WTC11 (cell line): ENCODE results near the gene UBALD1. TPM values are rescaled to one million over a fixed set of nuclear protein-coding genes. Genes with fewer than 3 reads are reported as not detected.

Experiments used
- ATAC-seq: fragments of 200-7000 bp; cut with Tn5 transposase; 2 replicates; pipeline ENCODE4 v1.10.0; 2021; ENCODE audit warnings: mild to moderate bottlenecking, moderate library complexity
- CTCF ChIA-PET: fragments of 300-600 bp; sonication (Branson Sonifier 250); formaldehyde crosslinking; loops from one replicate; lab custom pipeline; 2021; ENCODE audit warnings: antibody characterized with exemption; lab: Charles Lee
- POLR2A ChIA-PET: fragments of 350-600 bp; sonication (Branson Sonifier 250); formaldehyde crosslinking; loops from one replicate; lab custom pipeline; 2021; ENCODE audit warnings: antibody characterized with exemption; lab: Charles Lee
- DNase-seq: peaks from one replicate; pipeline ENCODE4 v3.0.0; 2021; ENCODE audit warnings: low spot score
- H3K27ac Mint-ChIP-seq: 2 replicates; pipeline ENCODE4 v1.8.0; 2021; ENCODE audit warnings: mixed read lengths
- H3K27me3 Mint-ChIP-seq: 2 replicates; pipeline ENCODE4 v1.8.0; 2021; ENCODE audit warnings: low read depth, mild to moderate bottlenecking, moderate library complexity, mixed read lengths
- H3K36me3 Mint-ChIP-seq: 2 replicates; pipeline ENCODE4 v1.8.0; 2021; ENCODE audit warnings: mixed read lengths
- H3K4me1 Mint-ChIP-seq: 2 replicates; pipeline ENCODE4 v1.8.0; 2022; ENCODE audit warnings: mixed read lengths
- H3K4me3 Mint-ChIP-seq: 2 replicates; pipeline ENCODE4 v1.8.0; 2021; ENCODE audit warnings: mild to moderate bottlenecking, moderate library complexity, mixed read lengths
- H3K9me3 Mint-ChIP-seq: 2 replicates; pipeline ENCODE4 v1.8.0; 2021; ENCODE audit warnings: mixed read lengths
- ATF1 ChIP-seq: sonication (generic); formaldehyde crosslinking; IDR thresholded peaks from 2 replicates; pipeline ENCODE4 v1.8.1; 2023; ENCODE audit warnings: mild to moderate bottlenecking, moderate library complexity, missing genetic modification reagents
- CREB1 ChIP-seq: sonication (generic); formaldehyde crosslinking; IDR thresholded peaks from 2 replicates; pipeline ENCODE4 v1.8.0; 2023; ENCODE audit warnings: mild to moderate bottlenecking, missing genetic modification reagents
- FOXK1 ChIP-seq: sonication (generic); formaldehyde crosslinking; IDR thresholded peaks from 2 replicates; pipeline ENCODE4 v1.8.0; 2022; ENCODE audit warnings: mild to moderate bottlenecking, moderate library complexity, missing genetic modification reagents
- GABPB1 ChIP-seq: sonication (generic); formaldehyde crosslinking; IDR thresholded peaks from 2 replicates; pipeline ENCODE4 v1.8.1; 2023; ENCODE audit warnings: mild to moderate bottlenecking, missing genetic modification reagents
- GRHL2 ChIP-seq: fragments of 250-450 bp; sonication (Bioruptor Pico); IDR thresholded peaks from 2 replicates; pipeline ENCODE4 v1.8.0; 2022; ENCODE audit warnings: mild to moderate bottlenecking, moderate library complexity; ENCODE audit not compliant: insufficient replicate concordance, severe bottlenecking
- MXD4 ChIP-seq: fragments of 250-450 bp; sonication (Bioruptor Pico); IDR thresholded peaks from 2 replicates; pipeline ENCODE4 v1.8.0; 2021; ENCODE audit warnings: mild to moderate bottlenecking, moderate library complexity, borderline replicate concordance
- MYBL2 ChIP-seq: sonication (generic); formaldehyde crosslinking; IDR thresholded peaks from 2 replicates; pipeline ENCODE4 v1.8.1; 2023; ENCODE audit warnings: mild to moderate bottlenecking, moderate library complexity, missing genetic modification reagents
- NFE2L1 ChIP-seq: sonication (generic); formaldehyde crosslinking; IDR thresholded peaks from 2 replicates; pipeline ENCODE4 v1.8.1; 2023; ENCODE audit warnings: missing genetic modification reagents
- NR3C1 ChIP-seq: sonication (generic); formaldehyde crosslinking; conservative IDR thresholded peaks from 2 replicates; pipeline ENCODE4 v1.8.1; 2023; ENCODE audit warnings: low read depth, mild to moderate bottlenecking, missing genetic modification reagents
- SMAD3 ChIP-seq: sonication (generic); formaldehyde crosslinking; IDR thresholded peaks from 2 replicates; pipeline ENCODE4 v1.8.0; 2022; ENCODE audit warnings: missing genetic modification reagents, mild to moderate bottlenecking, borderline replicate concordance
- SMAD4 ChIP-seq: sonication (generic); formaldehyde crosslinking; IDR thresholded peaks from 2 replicates; pipeline ENCODE4 v1.8.0; 2022; ENCODE audit warnings: mild to moderate bottlenecking, missing genetic modification reagents
- SP1 ChIP-seq: sonication (generic); formaldehyde crosslinking; conservative IDR thresholded peaks from 2 replicates; pipeline ENCODE4 v1.8.1; 2022; ENCODE audit warnings: missing genetic modification reagents
- TP53 ChIP-seq: sonication (generic); formaldehyde crosslinking; IDR thresholded peaks from 2 replicates; pipeline ENCODE4 v1.8.1; 2023; ENCODE audit warnings: mild to moderate bottlenecking, missing genetic modification reagents
- ZNF232 ChIP-seq: sonication (generic); formaldehyde crosslinking; IDR thresholded peaks from 2 replicates; pipeline ENCODE4 v1.8.0; 2022; ENCODE audit warnings: mild to moderate bottlenecking, missing genetic modification reagents
- ZNF317 ChIP-seq: sonication (generic); formaldehyde crosslinking; IDR thresholded peaks from 2 replicates; pipeline ENCODE4 v1.8.1; 2023; ENCODE audit warnings: low read depth, mild to moderate bottlenecking, moderate library complexity, missing genetic modification reagents, borderline replicate concordance
- total RNA-seq: library from RNA; stranded (reverse); gene quantifications from 3 replicates; pipeline ENCODE4 v1.2.3, GENCODE V29; 2021
- TF ChIP-seq, protein P1 (sequence below): sonication (generic); formaldehyde crosslinking; IDR thresholded peaks from 2 replicates; pipeline ENCODE4 v1.8.1; 2022; ENCODE audit warnings: mild to moderate bottlenecking, missing genetic modification reagents, moderate library complexity, borderline replicate concordance
- TF ChIP-seq, protein P2 (sequence below): sonication (generic); formaldehyde crosslinking; IDR thresholded peaks from 2 replicates; pipeline ENCODE4 v1.8.0; 2023; ENCODE audit warnings: missing genetic modification reagents, mild to moderate bottlenecking, borderline replicate concordance
- TF ChIP-seq, protein P3 (sequence below): sonication (generic); formaldehyde crosslinking; IDR thresholded peaks from 2 replicates; pipeline ENCODE4 v1.8.1; 2023; ENCODE audit warnings: mild to moderate bottlenecking, missing genetic modification reagents, moderate library complexity
- TF ChIP-seq, protein P4 (sequence below): sonication (generic); formaldehyde crosslinking; IDR thresholded peaks from 2 replicates; pipeline ENCODE4 v1.8.0; 2023; ENCODE audit warnings: mild to moderate bottlenecking, missing genetic modification reagents
- TF ChIP-seq, protein P5 (sequence below): sonication (generic); formaldehyde crosslinking; IDR thresholded peaks from 2 replicates; pipeline ENCODE4 v1.8.1; 2023; ENCODE audit warnings: mild to moderate bottlenecking, missing genetic modification reagents, borderline replicate concordance
- TF ChIP-seq, protein P6 (sequence below): sonication (generic); formaldehyde crosslinking; IDR thresholded peaks from 2 replicates; pipeline ENCODE4 v1.8.0; 2023; ENCODE audit warnings: missing genetic modification reagents

Gene UBALD1
- total RNA-seq, 1 experiment from 2014 or later, result 56.8 TPM

DNA sequence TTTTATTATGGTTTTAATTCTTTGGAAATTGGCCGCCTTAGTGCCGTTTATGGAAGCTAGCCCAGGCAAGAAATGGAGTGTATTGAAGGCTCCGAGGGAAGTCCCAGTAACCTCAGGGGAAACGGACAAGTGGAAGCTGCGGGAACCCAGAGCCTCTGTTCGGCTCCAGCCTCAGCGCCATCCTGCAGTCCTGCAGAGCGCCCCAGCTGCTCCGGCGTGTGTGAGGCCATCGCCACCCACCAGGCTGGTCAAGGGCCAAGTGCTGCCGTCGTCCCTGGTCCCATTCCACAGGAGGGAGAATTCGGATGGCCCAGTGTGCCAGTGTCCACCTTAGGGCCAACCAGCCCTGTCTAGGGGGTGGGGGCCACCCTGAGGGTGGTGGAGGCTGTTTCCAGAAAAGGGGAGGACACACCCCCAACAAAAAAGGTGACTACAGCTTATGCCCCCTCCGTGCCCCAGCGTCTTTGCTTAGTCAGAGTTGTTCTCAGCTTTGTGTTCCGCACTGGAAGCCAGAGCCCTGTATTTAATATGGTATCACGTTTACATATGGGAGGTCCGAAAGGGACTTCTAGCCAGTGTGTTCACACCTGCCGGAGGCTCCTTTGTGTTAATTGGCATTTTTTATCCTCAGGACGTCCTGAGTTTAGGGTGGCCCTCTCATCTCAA lies 22.9 kb upstream of the UBALD1 start (continued):
- TF ChIP-seq, protein P1, sequence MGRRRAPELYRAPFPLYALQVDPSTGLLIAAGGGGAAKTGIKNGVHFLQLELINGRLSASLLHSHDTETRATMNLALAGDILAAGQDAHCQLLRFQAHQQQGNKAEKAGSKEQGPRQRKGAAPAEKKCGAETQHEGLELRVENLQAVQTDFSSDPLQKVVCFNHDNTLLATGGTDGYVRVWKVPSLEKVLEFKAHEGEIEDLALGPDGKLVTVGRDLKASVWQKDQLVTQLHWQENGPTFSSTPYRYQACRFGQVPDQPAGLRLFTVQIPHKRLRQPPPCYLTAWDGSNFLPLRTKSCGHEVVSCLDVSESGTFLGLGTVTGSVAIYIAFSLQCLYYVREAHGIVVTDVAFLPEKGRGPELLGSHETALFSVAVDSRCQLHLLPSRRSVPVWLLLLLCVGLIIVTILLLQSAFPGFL (CRISPR knock-in tag), result no peak
- TF ChIP-seq SMAD4 (CRISPR knock-in tag) (no peak), NR3C1 (no peak), ZNF232 (no peak), MXD4 (CRISPR knock-in tag) (no peak), GABPB1 (CRISPR knock-in tag) (no peak), MYBL2 (no peak), TP53 (CRISPR knock-in tag) (no peak)
- TF ChIP-seq, protein P2, sequence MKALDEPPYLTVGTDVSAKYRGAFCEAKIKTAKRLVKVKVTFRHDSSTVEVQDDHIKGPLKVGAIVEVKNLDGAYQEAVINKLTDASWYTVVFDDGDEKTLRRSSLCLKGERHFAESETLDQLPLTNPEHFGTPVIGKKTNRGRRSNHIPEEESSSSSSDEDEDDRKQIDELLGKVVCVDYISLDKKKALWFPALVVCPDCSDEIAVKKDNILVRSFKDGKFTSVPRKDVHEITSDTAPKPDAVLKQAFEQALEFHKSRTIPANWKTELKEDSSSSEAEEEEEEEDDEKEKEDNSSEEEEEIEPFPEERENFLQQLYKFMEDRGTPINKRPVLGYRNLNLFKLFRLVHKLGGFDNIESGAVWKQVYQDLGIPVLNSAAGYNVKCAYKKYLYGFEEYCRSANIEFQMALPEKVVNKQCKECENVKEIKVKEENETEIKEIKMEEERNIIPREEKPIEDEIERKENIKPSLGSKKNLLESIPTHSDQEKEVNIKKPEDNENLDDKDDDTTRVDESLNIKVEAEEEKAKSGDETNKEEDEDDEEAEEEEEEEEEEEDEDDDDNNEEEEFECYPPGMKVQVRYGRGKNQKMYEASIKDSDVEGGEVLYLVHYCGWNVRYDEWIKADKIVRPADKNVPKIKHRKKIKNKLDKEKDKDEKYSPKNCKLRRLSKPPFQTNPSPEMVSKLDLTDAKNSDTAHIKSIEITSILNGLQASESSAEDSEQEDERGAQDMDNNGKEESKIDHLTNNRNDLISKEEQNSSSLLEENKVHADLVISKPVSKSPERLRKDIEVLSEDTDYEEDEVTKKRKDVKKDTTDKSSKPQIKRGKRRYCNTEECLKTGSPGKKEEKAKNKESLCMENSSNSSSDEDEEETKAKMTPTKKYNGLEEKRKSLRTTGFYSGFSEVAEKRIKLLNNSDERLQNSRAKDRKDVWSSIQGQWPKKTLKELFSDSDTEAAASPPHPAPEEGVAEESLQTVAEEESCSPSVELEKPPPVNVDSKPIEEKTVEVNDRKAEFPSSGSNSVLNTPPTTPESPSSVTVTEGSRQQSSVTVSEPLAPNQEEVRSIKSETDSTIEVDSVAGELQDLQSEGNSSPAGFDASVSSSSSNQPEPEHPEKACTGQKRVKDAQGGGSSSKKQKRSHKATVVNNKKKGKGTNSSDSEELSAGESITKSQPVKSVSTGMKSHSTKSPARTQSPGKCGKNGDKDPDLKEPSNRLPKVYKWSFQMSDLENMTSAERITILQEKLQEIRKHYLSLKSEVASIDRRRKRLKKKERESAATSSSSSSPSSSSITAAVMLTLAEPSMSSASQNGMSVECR (CRISPR knock-in tag), result no peak
- TF ChIP-seq, protein P3, sequence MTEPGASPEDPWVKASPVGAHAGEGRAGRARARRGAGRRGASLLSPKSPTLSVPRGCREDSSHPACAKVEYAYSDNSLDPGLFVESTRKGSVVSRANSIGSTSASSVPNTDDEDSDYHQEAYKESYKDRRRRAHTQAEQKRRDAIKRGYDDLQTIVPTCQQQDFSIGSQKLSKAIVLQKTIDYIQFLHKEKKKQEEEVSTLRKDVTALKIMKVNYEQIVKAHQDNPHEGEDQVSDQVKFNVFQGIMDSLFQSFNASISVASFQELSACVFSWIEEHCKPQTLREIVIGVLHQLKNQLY (CRISPR knock-in tag), result no peak

DNA sequence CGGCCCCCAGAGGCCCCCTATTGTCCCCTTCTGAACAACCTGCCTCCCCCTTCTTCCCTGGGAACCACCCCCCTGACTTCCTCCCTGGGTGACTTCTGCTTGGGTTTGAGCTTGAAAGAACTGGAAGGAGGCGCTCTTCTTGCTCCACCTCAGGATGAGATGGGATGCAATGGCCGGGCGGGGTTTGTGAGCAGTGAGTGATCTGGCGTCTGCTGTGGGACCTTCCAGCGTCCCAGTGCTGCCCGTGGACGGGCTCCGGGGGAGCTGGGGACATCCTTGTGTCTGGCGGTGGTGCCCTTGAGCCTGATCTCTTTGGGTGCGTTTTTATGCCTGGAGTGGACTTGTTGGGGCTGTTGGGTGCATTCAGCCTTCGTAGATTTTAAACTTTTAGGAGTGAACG lies 21.5 kb upstream of the UBALD1 start:
- POLR2A ChIA-PET, result no interaction called here
- peak overlapping the region; percentile 84 for H3K27ac Mint-ChIP-seq
- ATAC-seq, result no peak
- TF ChIP-seq SMAD3 (CRISPR knock-in tag) (no peak), SP1 (CRISPR knock-in tag) (no peak), NFE2L1 (CRISPR knock-in tag) (no peak), FOXK1 (CRISPR knock-in tag) (no peak), CREB1 (no peak), ZNF232 (no peak), ZNF317 (CRISPR knock-in tag) (no peak), GRHL2 (CRISPR knock-in tag) (no peak), ATF1 (CRISPR knock-in tag) (no peak)
- TF ChIP-seq, protein P4, sequence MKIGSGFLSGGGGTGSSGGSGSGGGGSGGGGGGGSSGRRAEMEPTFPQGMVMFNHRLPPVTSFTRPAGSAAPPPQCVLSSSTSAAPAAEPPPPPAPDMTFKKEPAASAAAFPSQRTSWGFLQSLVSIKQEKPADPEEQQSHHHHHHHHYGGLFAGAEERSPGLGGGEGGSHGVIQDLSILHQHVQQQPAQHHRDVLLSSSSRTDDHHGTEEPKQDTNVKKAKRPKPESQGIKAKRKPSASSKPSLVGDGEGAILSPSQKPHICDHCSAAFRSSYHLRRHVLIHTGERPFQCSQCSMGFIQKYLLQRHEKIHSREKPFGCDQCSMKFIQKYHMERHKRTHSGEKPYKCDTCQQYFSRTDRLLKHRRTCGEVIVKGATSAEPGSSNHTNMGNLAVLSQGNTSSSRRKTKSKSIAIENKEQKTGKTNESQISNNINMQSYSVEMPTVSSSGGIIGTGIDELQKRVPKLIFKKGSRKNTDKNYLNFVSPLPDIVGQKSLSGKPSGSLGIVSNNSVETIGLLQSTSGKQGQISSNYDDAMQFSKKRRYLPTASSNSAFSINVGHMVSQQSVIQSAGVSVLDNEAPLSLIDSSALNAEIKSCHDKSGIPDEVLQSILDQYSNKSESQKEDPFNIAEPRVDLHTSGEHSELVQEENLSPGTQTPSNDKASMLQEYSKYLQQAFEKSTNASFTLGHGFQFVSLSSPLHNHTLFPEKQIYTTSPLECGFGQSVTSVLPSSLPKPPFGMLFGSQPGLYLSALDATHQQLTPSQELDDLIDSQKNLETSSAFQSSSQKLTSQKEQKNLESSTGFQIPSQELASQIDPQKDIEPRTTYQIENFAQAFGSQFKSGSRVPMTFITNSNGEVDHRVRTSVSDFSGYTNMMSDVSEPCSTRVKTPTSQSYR, result no peak
- TF ChIP-seq, protein P5, sequence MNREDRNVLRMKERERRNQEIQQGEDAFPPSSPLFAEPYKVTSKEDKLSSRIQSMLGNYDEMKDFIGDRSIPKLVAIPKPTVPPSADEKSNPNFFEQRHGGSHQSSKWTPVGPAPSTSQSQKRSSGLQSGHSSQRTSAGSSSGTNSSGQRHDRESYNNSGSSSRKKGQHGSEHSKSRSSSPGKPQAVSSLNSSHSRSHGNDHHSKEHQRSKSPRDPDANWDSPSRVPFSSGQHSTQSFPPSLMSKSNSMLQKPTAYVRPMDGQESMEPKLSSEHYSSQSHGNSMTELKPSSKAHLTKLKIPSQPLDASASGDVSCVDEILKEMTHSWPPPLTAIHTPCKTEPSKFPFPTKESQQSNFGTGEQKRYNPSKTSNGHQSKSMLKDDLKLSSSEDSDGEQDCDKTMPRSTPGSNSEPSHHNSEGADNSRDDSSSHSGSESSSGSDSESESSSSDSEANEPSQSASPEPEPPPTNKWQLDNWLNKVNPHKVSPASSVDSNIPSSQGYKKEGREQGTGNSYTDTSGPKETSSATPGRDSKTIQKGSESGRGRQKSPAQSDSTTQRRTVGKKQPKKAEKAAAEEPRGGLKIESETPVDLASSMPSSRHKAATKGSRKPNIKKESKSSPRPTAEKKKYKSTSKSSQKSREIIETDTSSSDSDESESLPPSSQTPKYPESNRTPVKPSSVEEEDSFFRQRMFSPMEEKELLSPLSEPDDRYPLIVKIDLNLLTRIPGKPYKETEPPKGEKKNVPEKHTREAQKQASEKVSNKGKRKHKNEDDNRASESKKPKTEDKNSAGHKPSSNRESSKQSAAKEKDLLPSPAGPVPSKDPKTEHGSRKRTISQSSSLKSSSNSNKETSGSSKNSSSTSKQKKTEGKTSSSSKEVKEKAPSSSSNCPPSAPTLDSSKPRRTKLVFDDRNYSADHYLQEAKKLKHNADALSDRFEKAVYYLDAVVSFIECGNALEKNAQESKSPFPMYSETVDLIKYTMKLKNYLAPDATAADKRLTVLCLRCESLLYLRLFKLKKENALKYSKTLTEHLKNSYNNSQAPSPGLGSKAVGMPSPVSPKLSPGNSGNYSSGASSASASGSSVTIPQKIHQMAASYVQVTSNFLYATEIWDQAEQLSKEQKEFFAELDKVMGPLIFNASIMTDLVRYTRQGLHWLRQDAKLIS (CRISPR knock-in tag), result no peak
- TF ChIP-seq, protein P6, sequence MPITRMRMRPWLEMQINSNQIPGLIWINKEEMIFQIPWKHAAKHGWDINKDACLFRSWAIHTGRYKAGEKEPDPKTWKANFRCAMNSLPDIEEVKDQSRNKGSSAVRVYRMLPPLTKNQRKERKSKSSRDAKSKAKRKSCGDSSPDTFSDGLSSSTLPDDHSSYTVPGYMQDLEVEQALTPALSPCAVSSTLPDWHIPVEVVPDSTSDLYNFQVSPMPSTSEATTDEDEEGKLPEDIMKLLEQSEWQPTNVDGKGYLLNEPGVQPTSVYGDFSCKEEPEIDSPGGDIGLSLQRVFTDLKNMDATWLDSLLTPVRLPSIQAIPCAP, result no peak

More for the DNA sequence above, 21.5 kb upstream of the UBALD1 start:
- peaks cover 6% of the 10 kb centered on the region; the same call in 1 of the 2 replicates for H3K36me3 Mint-ChIP-seq
- CTCF ChIA-PET, result interaction anchor here (0.9 to 4.1 kb wide), 5 partner anchors 9 to 50 kb away, joined by 3 to 26 read pairs (median 9); partner anchors contain the start of gene MGRN1
- no peak overlapping the region for H3K4me3 Mint-ChIP-seq
- H3K27me3 Mint-ChIP-seq, result no peaks in the 10 kb centered on the region
- no peaks in the 10 kb centered on the region for H3K9me3 Mint-ChIP-seq
- DNase-seq, result no peak
- H3K4me1 Mint-ChIP-seq, result 0 out of 2 replicates have a peak, but pooled peaks cover 4% of the 10 kb centered on the region
